ENCODE data around the gene PSTPIP1. TPM values are rescaled to one million over a fixed set of nuclear protein-coding genes. Genes with fewer than 3 reads are reported as not detected.

Gene PSTPIP1
- total RNA-seq, 1 donor from 2014 or later = not detected

DNA sequence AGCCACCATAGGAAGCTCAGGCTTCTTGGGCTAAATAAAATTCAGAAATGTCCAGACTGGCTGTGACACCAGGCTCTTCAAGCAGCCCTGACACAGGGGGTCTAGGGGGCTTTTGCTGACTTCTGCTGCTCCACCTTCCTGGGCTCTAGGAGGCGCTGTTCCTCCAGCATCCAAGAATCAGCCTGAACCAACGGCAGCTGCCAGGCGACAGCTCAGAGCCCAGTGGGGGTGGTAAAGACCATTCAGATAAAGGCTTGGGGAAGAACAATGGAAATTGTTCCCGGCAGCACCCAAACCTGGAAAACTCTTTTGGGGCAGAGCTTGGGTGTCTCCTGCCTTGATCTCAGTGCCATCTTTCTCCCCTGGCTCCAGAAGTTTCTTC is 21.6 kb upstream of the PSTPIP1 start:
- Histone ChIP-seq H3K36me3 (ENCODE audit: insufficient read depth, low read length) (no peaks in the 10 kb centered on the region), H3K27ac (ENCODE audit: low read depth, low read length) (no peak overlapping the region), H3K9me3 (ENCODE audit: insufficient read depth, low read depth, low read length) (no peaks in the 10 kb centered on the region), H3K9ac (ENCODE audit: low read length) (no peak overlapping the region), H4K20me1 (ENCODE audit: insufficient read depth, low read length) (no peaks in the 10 kb centered on the region), H3K79me2 (ENCODE audit: insufficient read depth, low read length) (no peaks in the 10 kb centered on the region), H3K4me1 (ENCODE audit: insufficient read depth, low read length) (no peaks in the 10 kb centered on the region), H3K4me2 (ENCODE audit: low read length) (no peak overlapping the region), H3K4me3 (ENCODE audit: insufficient read depth, low read depth, low read length) (no peak overlapping the region), H3K27me3 (ENCODE audit: insufficient read depth, low read length) (peaks cover 8% of the 10 kb centered on the region), H2AFZ (ENCODE audit: low read depth, low read length) (no peak overlapping the region)
- Mint-ChIP-seq H3K9me3 (ENCODE audit: unreplicated experiment) (peaks cover 1% of the 10 kb centered on the region), H3K4me1 (ENCODE audit: low read depth, unreplicated experiment) (peaks cover 7% of the 10 kb centered on the region), H3K27ac (ENCODE audit: unreplicated experiment) (no peak overlapping the region), H3K36me3 (ENCODE audit: low read depth, unreplicated experiment) (peaks cover 2% of the 10 kb centered on the region), H3K27me3 (ENCODE audit: low read depth, unreplicated experiment) (peaks cover 6% of the 10 kb centered on the region), H3K4me3 (ENCODE audit: unreplicated experiment) (no peak overlapping the region)
- TF ChIP-seq, protein P1, sequence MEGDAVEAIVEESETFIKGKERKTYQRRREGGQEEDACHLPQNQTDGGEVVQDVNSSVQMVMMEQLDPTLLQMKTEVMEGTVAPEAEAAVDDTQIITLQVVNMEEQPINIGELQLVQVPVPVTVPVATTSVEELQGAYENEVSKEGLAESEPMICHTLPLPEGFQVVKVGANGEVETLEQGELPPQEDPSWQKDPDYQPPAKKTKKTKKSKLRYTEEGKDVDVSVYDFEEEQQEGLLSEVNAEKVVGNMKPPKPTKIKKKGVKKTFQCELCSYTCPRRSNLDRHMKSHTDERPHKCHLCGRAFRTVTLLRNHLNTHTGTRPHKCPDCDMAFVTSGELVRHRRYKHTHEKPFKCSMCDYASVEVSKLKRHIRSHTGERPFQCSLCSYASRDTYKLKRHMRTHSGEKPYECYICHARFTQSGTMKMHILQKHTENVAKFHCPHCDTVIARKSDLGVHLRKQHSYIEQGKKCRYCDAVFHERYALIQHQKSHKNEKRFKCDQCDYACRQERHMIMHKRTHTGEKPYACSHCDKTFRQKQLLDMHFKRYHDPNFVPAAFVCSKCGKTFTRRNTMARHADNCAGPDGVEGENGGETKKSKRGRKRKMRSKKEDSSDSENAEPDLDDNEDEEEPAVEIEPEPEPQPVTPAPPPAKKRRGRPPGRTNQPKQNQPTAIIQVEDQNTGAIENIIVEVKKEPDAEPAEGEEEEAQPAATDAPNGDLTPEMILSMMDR (IDR thresholded peaks at IDR 0.05; ENCODE audit: insufficient read depth, low read depth, low read length) = peak; percentile 14
- no peak for TF ChIP-seq EZH2 (IDR thresholded peaks at IDR 0.05; ENCODE audit: insufficient read depth, low read length)
- FAIRE-seq (no peak), DNase-seq (ENCODE audit: low read depth) (no peak)

DNA sequence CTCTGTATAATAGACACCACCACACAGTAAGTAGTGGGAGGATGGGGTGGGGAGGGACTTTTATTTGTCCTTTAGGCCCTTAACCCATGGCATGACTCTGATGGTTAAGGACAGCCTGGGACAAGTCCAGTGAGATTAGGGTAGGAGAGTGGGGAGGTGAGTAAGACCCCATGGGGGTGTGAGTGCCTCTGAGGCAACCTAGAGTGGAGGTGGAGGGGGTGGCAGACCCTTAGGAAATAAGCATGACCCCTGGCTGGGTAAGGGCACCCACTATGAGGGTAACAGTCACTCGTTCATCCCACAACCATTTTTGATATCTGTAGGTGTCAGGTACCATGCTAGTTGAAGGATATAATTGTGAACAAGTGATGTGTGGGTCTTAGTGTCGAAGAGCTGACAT is 21.0 kb upstream of the PSTPIP1 start:
- H3K4me1 Mint-ChIP-seq (ENCODE audit: low read depth, unreplicated experiment) = peaks cover 7% of the 10 kb centered on the region
- no peak overlapping the region for H3K27ac Mint-ChIP-seq (ENCODE audit: unreplicated experiment)
- Histone ChIP-seq H3K4me1 (ENCODE audit: insufficient read depth, low read length) (no peaks in the 10 kb centered on the region), H4K20me1 (ENCODE audit: insufficient read depth, low read length) (no peaks in the 10 kb centered on the region), H3K27ac (ENCODE audit: low read depth, low read length) (no peak overlapping the region), H3K9me3 (ENCODE audit: insufficient read depth, low read depth, low read length) (no peaks in the 10 kb centered on the region), H2AFZ (ENCODE audit: low read depth, low read length) (no peak overlapping the region), H3K9ac (ENCODE audit: low read length) (no peak overlapping the region), H3K4me3 (ENCODE audit: insufficient read depth, low read depth, low read length) (no peak overlapping the region), H3K4me2 (ENCODE audit: low read length) (no peak overlapping the region), H3K79me2 (ENCODE audit: insufficient read depth, low read length) (no peaks in the 10 kb centered on the region), H3K27me3 (ENCODE audit: insufficient read depth, low read length) (peaks cover 8% of the 10 kb centered on the region), H3K36me3 (ENCODE audit: insufficient read depth, low read length) (no peaks in the 10 kb centered on the region)
- H3K4me3 Mint-ChIP-seq (ENCODE audit: unreplicated experiment) = no peak overlapping the region
- TF ChIP-seq EZH2 (IDR thresholded peaks at IDR 0.05; ENCODE audit: insufficient read depth, low read length) = no peak
- TF ChIP-seq, protein P1 (IDR thresholded peaks at IDR 0.05; ENCODE audit: insufficient read depth, low read depth, low read length) = no peak
- FAIRE-seq (no peak), DNase-seq (ENCODE audit: low read depth) (no peak)
- H3K27me3 Mint-ChIP-seq (ENCODE audit: low read depth, unreplicated experiment) = peaks cover 6% of the 10 kb centered on the region
- H3K9me3 Mint-ChIP-seq (ENCODE audit: unreplicated experiment) = peaks cover 4% of the 10 kb centered on the region
- H3K36me3 Mint-ChIP-seq (ENCODE audit: low read depth, unreplicated experiment) = peaks cover 2% of the 10 kb centered on the region

DNA sequence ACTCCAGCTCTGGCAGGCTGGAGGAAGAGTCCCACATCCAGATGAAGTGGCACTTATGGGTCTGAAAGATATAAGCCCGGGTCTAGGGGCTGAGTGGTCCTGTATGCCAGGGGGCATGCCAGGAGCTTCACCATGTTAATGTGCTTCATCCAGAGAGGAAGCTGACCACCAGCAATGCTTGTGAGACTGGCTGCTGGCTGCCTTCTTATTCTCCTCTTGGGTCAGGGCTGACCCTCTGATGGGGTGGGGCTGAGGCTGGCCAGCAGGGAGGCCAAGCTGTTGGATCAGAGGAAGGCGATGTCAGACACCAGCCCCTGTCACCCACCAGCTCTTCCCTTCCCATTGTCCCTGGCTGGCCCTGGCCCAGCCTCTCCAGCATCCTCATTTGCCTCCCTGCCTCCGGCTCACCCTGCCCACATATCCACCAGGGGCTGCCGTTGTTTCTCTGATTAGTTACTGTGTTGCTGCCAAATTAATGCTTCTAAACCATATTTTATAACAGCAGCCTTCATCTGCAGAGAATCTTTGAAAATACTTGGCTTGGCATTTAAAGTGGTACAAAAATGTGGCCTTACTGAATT is 20.4 kb upstream of the PSTPIP1 start:
- no peak for TF ChIP-seq EZH2 (IDR thresholded peaks at IDR 0.05; ENCODE audit: insufficient read depth, low read length)
- TF ChIP-seq, protein P1 (IDR thresholded peaks at IDR 0.05; ENCODE audit: insufficient read depth, low read depth, low read length) = no peak
- H3K9me3 Mint-ChIP-seq (ENCODE audit: unreplicated experiment) = peaks cover 4% of the 10 kb centered on the region
- peaks cover 6% of the 10 kb centered on the region for H3K27me3 ChIP-seq (ENCODE audit: insufficient read depth, low read length)
- no peaks in the 10 kb centered on the region for H3K4me1 ChIP-seq (ENCODE audit: insufficient read depth, low read length)
- H3K9me3 ChIP-seq (ENCODE audit: insufficient read depth, low read depth, low read length) = no peaks in the 10 kb centered on the region
- H3K79me2 ChIP-seq (ENCODE audit: insufficient read depth, low read length) = no peaks in the 10 kb centered on the region
- DNase-seq (ENCODE audit: low read depth) (no peak), FAIRE-seq (no peak)
- H3K36me3 Mint-ChIP-seq (ENCODE audit: low read depth, unreplicated experiment) = peaks cover 2% of the 10 kb centered on the region
- peaks cover 6% of the 10 kb centered on the region for H3K27me3 Mint-ChIP-seq (ENCODE audit: low read depth, unreplicated experiment)
- H3K27ac Mint-ChIP-seq (ENCODE audit: unreplicated experiment) = no peak overlapping the region
- no peak overlapping the region for H3K27ac ChIP-seq (ENCODE audit: low read depth, low read length)
- H3K4me1 Mint-ChIP-seq (ENCODE audit: low read depth, unreplicated experiment) = peaks cover 7% of the 10 kb centered on the region
- no peaks in the 10 kb centered on the region for H4K20me1 ChIP-seq (ENCODE audit: insufficient read depth, low read length)
- no peak overlapping the region for H3K4me2 ChIP-seq (ENCODE audit: low read length)
- H3K4me3 Mint-ChIP-seq (ENCODE audit: unreplicated experiment) = no peak overlapping the region
- H2AFZ ChIP-seq (ENCODE audit: low read depth, low read length) = no peak overlapping the region
- no peaks in the 10 kb centered on the region for H3K36me3 ChIP-seq (ENCODE audit: insufficient read depth, low read length)
- H3K9ac ChIP-seq (ENCODE audit: low read length) = no peak overlapping the region
- H3K4me3 ChIP-seq (ENCODE audit: insufficient read depth, low read depth, low read length) = no peak overlapping the region
